GM23338 (cell line): Measurements from ENCODE around the gene TOX2.

Experiments
- EZH2phosphoT487 ChIP-seq: fragments of 200-600 bp; sonication (generic); IDR thresholded peaks from one replicate; pipeline ENCODE4 v1.8.1; 2018; ENCODE audit warnings: antibody characterized with exemption; ENCODE audit not compliant: unreplicated experiment
- TF ChIP-seq, protein P1 (sequence below), 2 experiments: fragments of 200-600 bp in 1 of 2; sonication (generic) in 1 of 2; conservative IDR thresholded peaks; 2 replicates each; pipeline versions ENCODE4 v1.5.1 to v1.6.1; 2016 to 2017; ENCODE audit warnings: antibody characterized with exemption in 2 of 2, low read depth in 2 of 2, mild to moderate bottlenecking in 2 of 2, moderate library complexity in 1 of 2

DNA sequence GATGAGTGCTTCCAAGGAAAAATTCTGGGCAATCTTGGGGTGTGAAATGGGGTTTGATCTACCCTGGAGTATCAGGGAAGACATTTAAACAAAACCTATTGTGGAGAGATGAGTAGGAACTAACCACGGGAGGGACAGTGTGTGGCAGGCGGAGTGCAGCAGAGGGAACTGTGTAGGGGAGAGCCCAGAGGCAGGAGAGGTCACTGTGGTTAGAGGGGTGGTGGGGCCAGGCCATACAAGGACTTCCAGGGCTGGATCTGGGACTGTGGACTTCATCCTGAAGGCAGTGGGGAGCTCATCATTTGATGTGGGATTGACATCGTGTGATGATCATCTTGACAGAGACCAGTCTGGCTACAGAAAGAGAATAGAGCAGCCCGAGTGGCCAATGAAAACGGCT, 89.0 kb downstream of the TOX2 start:
- TF ChIP-seq EZH2phosphoT487: no peak
- TF ChIP-seq, protein P1, sequence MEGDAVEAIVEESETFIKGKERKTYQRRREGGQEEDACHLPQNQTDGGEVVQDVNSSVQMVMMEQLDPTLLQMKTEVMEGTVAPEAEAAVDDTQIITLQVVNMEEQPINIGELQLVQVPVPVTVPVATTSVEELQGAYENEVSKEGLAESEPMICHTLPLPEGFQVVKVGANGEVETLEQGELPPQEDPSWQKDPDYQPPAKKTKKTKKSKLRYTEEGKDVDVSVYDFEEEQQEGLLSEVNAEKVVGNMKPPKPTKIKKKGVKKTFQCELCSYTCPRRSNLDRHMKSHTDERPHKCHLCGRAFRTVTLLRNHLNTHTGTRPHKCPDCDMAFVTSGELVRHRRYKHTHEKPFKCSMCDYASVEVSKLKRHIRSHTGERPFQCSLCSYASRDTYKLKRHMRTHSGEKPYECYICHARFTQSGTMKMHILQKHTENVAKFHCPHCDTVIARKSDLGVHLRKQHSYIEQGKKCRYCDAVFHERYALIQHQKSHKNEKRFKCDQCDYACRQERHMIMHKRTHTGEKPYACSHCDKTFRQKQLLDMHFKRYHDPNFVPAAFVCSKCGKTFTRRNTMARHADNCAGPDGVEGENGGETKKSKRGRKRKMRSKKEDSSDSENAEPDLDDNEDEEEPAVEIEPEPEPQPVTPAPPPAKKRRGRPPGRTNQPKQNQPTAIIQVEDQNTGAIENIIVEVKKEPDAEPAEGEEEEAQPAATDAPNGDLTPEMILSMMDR (conservative IDR thresholded peaks at IDR 0.05; ENCODE audit: low read depth in 2 of 2): no peak
